Effector memory CD8-positive, alpha-beta T cell (primary cell): ENCODE results near the gene ZDHHC18.
"Not testable (repeated sequence)": the region's sequence is repeated elsewhere in the genome, so short reads cannot be mapped to it uniquely, and the experiment has no call there.

Source experiments
- ATAC-seq: fragments of 150-1000 bp; cut with Tn5 transposase; replicated peaks from 2 replicates; pipeline ENCODE4 v1.10.0; 2021; ENCODE audit warnings: mild to moderate bottlenecking, moderate library complexity
- DNase-seq, 3 experiments: peaks; one replicate each; pipeline ENCODE4 v3.0.0; 2021
- H3K27ac Mint-ChIP-seq, 2 donors: one replicate each; pipeline ENCODE4 v1.8.0; 2022; ENCODE audit warnings: mild to moderate bottlenecking in 2 of 2, mixed read lengths in 2 of 2, moderate library complexity in 2 of 2
- H3K27me3 Mint-ChIP-seq, 2 donors: one replicate each; pipeline ENCODE4 v1.8.0; 2022; ENCODE audit warnings: mixed read lengths in 2 of 2
- H3K36me3 Mint-ChIP-seq: one replicate; pipeline ENCODE4 v1.8.0; 2022; ENCODE audit warnings: mild to moderate bottlenecking, moderate library complexity, mixed read lengths; ENCODE audit not compliant: insufficient read depth
- H3K4me1 Mint-ChIP-seq, 2 donors: one replicate each; pipeline ENCODE4 v1.8.0; 2022; ENCODE audit warnings: low read depth in 2 of 2, mixed read lengths in 2 of 2
- H3K4me3 Mint-ChIP-seq, 2 donors: one replicate each; pipeline ENCODE4 v1.8.0; 2022; ENCODE audit warnings: mild to moderate bottlenecking in 2 of 2, mixed read lengths in 2 of 2, moderate library complexity in 2 of 2
- H3K9me3 Mint-ChIP-seq, 2 donors: one replicate each; pipeline ENCODE4 v1.8.0; 2022; ENCODE audit warnings: mixed read lengths in 2 of 2

The ZDHHC18 gene

DNA sequence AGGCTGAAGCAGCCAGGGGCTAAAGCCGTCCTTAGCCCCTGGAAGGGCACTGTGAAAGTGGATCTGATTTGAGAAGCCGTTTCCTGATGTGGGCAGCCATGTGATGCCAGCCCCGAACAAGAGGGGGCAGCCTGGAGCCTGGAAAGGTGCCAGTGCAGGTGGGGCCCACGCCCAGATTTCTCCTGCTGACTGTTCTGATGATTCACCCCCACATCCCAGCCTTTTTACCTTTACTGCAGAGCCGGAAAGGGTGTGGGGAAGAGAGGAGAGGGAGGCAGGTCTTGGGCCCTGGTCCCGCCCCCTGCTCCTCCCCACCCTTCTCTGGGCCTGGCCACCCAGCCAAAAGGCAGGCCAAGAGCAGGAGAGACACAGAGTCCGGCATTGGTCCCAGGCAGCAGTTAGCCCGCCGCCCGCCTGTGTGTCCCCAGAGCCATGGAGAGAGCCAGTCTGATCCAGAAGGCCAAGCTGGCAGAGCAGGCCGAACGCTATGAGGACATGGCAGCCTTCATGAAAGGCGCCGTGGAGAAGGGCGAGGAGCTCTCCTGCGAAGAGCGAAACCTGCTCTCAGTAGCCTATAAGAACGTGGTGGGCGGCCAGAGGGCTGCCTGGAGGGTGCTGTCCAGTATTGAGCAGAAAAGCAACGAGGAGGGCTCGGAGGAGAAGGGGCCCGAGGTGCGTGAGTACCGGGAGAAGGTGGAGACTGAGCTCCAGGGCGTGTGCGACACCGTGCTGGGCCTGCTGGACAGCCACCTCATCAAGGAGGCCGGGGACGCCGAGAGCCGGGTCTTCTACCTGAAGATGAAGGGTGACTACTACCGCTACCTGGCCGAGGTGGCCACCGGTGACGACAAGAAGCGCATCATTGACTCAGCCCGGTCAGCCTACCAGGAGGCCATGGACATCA, 36.5 kb downstream of the ZDHHC18 start, which contains the start of gene SFN:
TSS of gene SFN (plus strand) at position 369 of the 904 bp plus-strand sequence. CDS start at position 433, 64 bp downstream.
- H3K4me3 Mint-ChIP-seq: peak within 1 kb of the TSS; percentile 78
- peak within 1 kb of the TSS; percentile 73 to 90 for H3K27ac Mint-ChIP-seq
- no peak for ATAC-seq
- peak in 1 of 3 experiments; percentile 19 for DNase-seq
- no peaks in the 10 kb centered on the region for H3K27me3 Mint-ChIP-seq
- no peaks in the 10 kb centered on the region for H3K9me3 Mint-ChIP-seq
- peaks cover 23% of the 10 kb centered on the region for H3K36me3 Mint-ChIP-seq
- H3K4me1 Mint-ChIP-seq: peaks cover 7 to 14% of the 10 kb centered on the region in 2 donors

DNA sequence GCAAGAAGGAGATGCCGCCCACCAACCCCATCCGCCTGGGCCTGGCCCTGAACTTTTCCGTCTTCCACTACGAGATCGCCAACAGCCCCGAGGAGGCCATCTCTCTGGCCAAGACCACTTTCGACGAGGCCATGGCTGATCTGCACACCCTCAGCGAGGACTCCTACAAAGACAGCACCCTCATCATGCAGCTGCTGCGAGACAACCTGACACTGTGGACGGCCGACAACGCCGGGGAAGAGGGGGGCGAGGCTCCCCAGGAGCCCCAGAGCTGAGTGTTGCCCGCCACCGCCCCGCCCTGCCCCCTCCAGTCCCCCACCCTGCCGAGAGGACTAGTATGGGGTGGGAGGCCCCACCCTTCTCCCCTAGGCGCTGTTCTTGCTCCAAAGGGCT, 37.2 kb downstream of the ZDHHC18 start:
- H3K4me1 Mint-ChIP-seq: peaks cover 7 to 14% of the 10 kb centered on the region in 2 donors

DNA sequence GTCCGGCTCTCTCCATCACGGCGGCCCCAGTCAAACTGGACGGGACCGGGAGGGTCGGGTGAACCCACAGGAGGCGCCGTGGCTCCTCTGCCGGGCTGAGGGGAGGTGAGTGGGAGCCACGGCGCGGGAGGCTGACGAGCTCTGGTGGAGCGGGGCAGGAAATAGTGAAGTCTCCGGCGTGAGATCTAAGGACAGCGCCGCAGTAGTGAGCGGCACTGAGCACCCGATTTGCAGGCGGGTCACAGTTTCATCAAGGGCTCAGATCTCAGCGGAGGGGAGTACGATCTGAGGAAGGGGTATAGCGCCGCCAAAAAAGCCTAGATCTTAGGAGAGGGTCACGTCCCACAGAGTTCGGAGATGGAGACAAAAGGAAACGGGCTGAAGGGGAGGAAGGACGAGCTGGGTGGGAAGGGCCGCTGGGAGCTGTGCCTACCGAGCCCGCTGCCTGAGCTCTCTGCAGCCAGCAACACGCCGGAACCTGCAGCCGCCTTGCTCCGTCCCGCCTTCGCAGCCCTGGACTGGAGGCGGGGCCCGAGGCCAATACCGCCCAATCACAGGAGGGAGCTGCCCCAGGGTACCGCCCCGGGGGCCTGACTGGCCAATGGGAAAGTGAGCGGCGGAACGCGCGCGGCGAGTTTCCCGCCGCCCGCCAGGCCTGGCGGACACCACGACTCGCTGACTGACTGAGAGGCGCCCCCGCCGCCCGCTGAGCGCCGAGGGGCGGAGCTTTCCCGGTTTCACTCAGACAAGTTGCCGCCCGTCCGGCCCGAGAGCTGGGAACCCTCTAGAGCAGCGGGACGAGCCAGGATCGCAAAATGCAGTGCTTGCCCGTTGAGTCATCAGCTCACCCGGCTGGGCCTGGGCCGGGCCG, 38.4 kb downstream of the ZDHHC18 start:
- peak overlapping the region; percentile 78 for H3K4me3 Mint-ChIP-seq
- H3K4me1 Mint-ChIP-seq: peaks cover 7 to 14% of the 10 kb centered on the region in 2 donors
- H3K36me3 Mint-ChIP-seq: peaks cover 24% of the 10 kb centered on the region
- DNase-seq (peak; percentile 92 to 95 (median 94)), ATAC-seq (peak; percentile 95)
- H3K27me3 Mint-ChIP-seq: no peaks in the 10 kb centered on the region
- H3K9me3 Mint-ChIP-seq: no peaks in the 10 kb centered on the region
- peak overlapping the region; percentile 73 to 90 for H3K27ac Mint-ChIP-seq

More for the DNA sequence above, 37.2 kb downstream of the ZDHHC18 start:
- DNase-seq (no peak), ATAC-seq (no peak)
- H3K36me3 Mint-ChIP-seq: peaks cover 26% of the 10 kb centered on the region
- H3K27me3 Mint-ChIP-seq: no peaks in the 10 kb centered on the region
- H3K27ac Mint-ChIP-seq: peak overlapping the region; percentile 73 to 90
- no peaks in the 10 kb centered on the region for H3K9me3 Mint-ChIP-seq
- H3K4me3 Mint-ChIP-seq: peak overlapping the region; percentile 78

DNA sequence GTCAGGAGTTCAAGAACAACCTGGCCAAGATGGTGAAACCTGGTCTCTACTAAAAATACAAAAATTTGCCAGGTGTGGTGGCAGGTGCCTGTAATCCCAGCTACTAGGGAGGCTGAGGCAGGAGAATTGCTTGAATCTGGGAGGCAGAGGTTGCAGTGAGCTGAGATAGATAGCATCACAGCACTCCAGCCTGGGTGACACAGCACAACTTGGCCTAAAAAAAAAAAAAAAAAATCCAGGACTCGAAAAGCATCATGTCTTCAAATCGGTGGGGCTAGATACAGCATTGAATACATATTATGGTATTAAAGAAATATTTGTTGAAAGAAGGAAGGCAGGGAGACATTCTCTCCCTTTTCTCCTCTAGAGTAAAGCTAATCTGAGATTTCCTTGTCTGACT, 46.6 kb downstream of the ZDHHC18 start:
- not testable (repeated sequence) for ATAC-seq, H3K4me3 Mint-ChIP-seq, H3K27me3 Mint-ChIP-seq, H3K9me3 Mint-ChIP-seq, H3K27ac Mint-ChIP-seq, DNase-seq, H3K4me1 Mint-ChIP-seq
- peaks cover 16% of the 10 kb centered on the region for H3K36me3 Mint-ChIP-seq

DNA sequence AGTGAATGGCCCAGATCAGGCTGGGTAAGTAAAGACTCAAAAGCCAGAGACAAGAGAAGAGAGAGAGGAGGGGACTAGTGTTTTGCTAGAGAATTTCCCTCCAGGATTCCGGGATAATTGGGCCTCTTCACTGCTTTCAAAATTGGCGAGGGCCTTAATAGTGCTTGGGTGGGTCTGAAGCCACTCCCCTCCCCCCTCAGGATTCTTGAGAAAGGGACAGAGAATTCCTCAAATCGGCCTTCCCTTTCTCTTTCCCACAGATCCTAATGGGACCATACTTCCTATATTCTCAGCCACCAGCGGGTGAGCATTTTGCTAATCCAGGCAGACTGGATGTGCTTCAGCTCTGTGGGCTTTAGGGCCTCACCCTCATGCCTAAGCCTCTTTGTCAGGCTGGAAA, 48.4 kb downstream of the ZDHHC18 start:
- H3K4me1 Mint-ChIP-seq: no peaks in the 10 kb centered on the region
- no peaks in the 10 kb centered on the region for H3K27me3 Mint-ChIP-seq
- no peak overlapping the region for H3K27ac Mint-ChIP-seq
- H3K36me3 Mint-ChIP-seq: peaks cover 26% of the 10 kb centered on the region
- no peaks in the 10 kb centered on the region for H3K9me3 Mint-ChIP-seq
- DNase-seq: no peak
- ATAC-seq: no peak
- no peak overlapping the region for H3K4me3 Mint-ChIP-seq

DNA sequence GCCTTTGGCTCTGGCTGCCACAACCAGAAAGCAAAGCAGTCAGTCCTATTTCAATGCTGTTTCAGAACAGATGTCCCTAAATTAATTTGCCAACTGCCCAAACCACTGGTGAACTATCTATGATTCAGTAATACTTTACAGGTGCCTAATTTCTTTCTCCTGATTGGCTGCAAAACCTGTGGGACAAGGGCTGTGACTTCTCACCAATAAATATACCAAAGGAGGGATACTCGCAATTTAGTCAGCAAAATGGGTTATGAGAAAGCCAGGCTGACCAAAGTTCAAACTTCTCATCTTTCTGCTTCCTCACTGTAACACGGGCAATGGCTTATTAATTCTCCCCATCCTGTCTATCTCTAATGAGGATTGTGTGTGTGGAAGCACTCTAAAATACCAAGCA, 50.8 kb downstream of the ZDHHC18 start:
- no peak for DNase-seq
- Mint-ChIP-seq H3K27me3 (no peaks in the 10 kb centered on the region), H3K36me3 (peaks cover 44% of the 10 kb centered on the region), H3K4me3 (no peak overlapping the region), H3K9me3 (no peaks in the 10 kb centered on the region), H3K4me1 (peaks cover 0 to 1% of the 10 kb centered on the region in 2 donors), H3K27ac (no peak overlapping the region)
- no peak for ATAC-seq

DNA sequence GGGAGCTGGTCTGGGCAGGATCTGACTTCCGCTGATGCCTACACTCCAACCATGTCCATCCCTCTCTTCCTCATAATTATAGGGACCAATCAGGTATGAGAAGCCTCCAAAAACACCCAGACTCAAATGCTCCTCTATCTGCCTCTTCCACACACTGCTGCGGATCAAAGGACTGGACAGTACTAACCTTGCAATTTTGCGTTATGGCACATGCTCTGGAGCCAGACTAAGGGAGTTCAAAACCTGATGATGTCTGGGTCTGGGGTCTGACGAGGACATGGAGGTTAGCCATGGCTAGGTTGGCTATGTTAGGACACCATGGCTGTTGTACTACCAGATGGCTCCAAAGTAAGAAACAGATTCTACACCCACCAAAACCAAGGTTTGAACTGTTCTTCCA, 53.3 kb downstream of the ZDHHC18 start:
- ATAC-seq: no peak
- no peaks in the 10 kb centered on the region for H3K9me3 Mint-ChIP-seq
- H3K27me3 Mint-ChIP-seq: no peaks in the 10 kb centered on the region
- DNase-seq: no peak
- no peak overlapping the region for H3K27ac Mint-ChIP-seq
- H3K4me1 Mint-ChIP-seq: peaks cover 3 to 8% of the 10 kb centered on the region in 2 donors
- peaks cover 65% of the 10 kb centered on the region for H3K36me3 Mint-ChIP-seq
- H3K4me3 Mint-ChIP-seq: no peak overlapping the region

DNA sequence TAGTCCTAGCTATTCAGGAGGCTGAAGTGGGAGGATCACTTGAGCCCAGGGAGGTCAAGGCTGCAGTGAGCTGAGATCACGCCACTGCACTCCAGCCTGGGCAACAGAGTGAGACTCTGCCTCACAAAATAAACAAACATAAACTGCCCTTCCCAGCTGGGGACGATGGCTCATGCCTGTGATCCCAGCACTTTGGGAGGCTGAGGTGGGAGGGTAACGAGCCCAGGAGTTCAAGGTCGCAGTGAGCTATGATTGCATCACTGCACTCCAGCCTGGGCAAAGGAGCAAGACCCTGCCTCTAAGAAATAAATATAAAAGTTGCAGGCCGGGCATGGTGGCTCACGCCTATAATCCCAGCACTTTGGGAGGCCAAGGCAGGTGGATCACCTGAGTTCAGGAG, 55.1 kb downstream of the ZDHHC18 start:
- not testable (repeated sequence) for DNase-seq, H3K4me3 Mint-ChIP-seq, H3K27ac Mint-ChIP-seq, H3K27me3 Mint-ChIP-seq, H3K9me3 Mint-ChIP-seq, ATAC-seq
- Mint-ChIP-seq H3K4me1 (peaks cover 6 to 11% of the 10 kb centered on the region in 2 donors), H3K36me3 (peaks cover 78% of the 10 kb centered on the region)

DNA sequence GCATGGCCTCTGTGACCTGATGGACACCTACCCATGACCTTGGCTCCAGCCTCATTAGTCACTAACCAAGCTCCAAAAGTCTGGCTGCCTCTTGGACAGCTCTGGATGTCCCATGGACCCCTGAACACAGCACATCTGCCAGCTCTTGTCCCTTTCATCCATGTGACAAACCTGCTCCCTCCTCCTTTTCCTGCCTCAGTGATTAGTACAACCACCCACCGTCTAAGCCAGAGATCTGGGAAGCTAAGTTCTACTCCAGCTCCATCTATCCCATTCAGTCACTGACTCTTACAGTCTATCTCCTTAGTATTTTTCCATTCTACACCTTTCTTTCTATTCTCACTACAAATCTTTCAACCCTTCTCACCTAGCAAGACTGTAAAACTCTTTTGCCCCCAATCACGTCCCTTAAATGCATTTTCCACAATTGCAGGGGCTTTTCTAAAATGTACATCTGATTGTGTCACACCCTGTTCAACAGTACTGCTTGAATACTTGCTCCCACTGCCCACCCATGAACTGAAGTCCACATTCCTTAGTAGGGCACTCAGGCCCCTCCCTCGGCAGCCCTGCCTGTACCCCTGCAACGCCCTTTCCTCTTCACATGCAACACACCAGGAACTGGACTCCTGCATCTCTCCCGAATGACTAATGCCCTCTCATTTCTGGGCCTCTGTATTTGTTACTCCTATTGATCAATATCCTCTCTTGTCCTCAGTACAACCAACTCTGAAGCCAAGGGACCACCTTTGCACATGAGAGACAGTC, 56.4 kb downstream of the ZDHHC18 start:
- DNase-seq (no peak), ATAC-seq (no peak)
- Mint-ChIP-seq H3K27me3 (no peaks in the 10 kb centered on the region), H3K9me3 (no peaks in the 10 kb centered on the region), H3K4me3 (no peak overlapping the region), H3K36me3 (peaks cover 86% of the 10 kb centered on the region), H3K4me1 (peaks cover 6 to 17% of the 10 kb centered on the region in 2 donors), H3K27ac (peak overlapping the region in 1 of 2 donors; percentile 9)

DNA sequence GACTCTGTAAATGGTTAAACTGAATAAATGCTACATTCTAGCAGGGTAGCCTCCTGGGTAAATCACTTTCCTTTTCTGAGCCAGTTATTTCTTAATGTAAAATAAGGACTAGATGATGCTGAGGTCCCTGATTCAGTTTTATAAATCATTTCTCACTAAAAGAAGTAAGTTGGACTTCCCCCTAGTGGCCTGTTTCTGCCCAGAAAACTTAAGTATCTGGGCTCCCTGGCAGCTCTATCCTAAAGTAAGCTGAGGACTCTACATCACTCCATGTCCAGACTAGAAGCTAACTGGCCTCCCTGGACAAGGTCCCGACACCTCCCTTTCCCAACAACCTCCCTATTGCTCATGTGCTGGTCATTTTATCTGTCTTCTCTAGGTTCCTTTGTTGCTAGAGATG, 60.6 kb downstream of the ZDHHC18 start:
- DNase-seq (peak in 1 of 3 experiments; percentile 16), ATAC-seq (no peak)
- H3K9me3 Mint-ChIP-seq: no peaks in the 10 kb centered on the region
- peaks cover 85% of the 10 kb centered on the region for H3K36me3 Mint-ChIP-seq
- H3K27me3 Mint-ChIP-seq: no peaks in the 10 kb centered on the region
- peaks cover 28 to 34% of the 10 kb centered on the region in 2 donors for H3K4me1 Mint-ChIP-seq
- H3K4me3 Mint-ChIP-seq: no peak overlapping the region
- peak overlapping the region in 1 of 2 donors; percentile 74 for H3K27ac Mint-ChIP-seq

DNA sequence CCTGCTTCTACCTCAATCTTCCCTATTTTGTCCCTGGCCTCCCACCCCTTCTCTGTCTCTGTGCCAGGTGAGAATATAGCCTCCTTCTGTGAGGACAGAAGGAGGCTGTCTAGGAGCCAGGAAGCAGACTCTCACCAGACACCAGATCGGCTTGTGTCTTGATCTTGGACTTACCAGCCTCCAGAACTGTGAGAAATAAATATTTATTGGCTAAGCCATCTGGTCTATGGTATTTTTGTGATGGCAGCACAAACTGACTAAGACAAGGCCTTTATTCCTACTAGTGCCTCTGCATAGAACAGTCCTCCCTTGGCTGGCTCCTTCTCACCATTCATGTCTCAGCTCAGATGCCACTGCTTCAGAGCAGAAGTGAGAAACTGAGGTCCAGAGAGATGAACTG, 61.7 kb downstream of the ZDHHC18 start:
- no peaks in the 10 kb centered on the region for H3K9me3 Mint-ChIP-seq
- ATAC-seq: no peak
- H3K36me3 Mint-ChIP-seq: peaks cover 83% of the 10 kb centered on the region
- peaks cover 26% of the 10 kb centered on the region in 2 donors for H3K4me1 Mint-ChIP-seq
- H3K27me3 Mint-ChIP-seq: no peaks in the 10 kb centered on the region
- H3K4me3 Mint-ChIP-seq: peak overlapping the region; percentile 93 to 98
- DNase-seq: no peak
- H3K27ac Mint-ChIP-seq: peak overlapping the region in 1 of 2 donors; percentile 96

DNA sequence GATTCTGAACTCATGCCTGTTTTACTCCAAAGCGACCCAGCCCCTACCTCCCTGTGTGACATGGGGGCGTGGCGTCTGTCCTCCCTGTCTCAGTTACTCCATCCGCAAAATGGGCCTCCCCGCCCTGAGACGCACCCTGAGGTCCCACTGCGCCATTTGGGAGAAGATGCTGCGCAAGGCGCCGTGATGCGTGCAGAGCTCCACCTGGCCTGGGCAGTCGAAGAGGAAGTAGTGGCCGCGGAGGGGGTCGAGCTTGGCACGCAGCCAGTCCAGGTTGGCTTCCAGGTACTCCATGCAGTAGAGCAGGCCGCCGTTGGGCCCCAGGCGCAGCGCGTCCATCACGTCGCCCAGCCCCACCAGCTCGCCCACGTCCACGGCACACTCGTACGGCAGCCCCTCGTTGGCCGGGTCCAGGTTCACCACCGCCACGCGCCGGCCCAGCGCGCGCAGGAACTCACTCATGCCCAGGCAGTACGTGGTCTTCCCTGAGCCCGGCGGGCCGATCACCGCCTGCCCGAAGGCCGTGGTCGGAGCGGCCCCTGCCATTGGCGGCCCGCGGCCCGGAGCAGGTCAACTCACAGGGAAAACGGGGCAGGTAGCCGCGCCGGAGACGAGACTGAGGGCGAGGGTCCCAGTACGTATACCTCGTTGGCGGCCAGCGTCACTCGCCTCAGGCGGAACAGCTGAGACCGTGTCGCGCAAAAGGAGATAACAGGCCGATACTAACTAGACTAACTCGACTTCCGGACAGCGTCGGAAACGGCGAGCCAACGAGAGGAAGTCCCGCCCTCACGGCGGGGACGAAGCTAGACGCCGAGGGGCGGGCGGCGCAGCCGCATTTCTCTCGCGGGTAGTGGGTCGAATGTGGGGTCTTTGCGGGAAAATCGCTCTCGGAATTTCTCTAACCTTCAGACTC, 63.3 kb downstream of the ZDHHC18 start, which contains the start of gene GPN2:
TSS of gene GPN2 (minus strand) at position 733 of the 916 bp plus-strand sequence. CDS start at position 546, 187 bp downstream.
- H3K4me1 Mint-ChIP-seq: peaks cover 26 to 30% of the 10 kb centered on the region in 2 donors
- peak within 1 kb of the TSS; percentile 96 to 98 for H3K27ac Mint-ChIP-seq
- DNase-seq (peak; percentile 66 to 71 (median 70)), ATAC-seq (peak; percentile 96)
- peak within 1 kb of the TSS; percentile 93 to 98 for H3K4me3 Mint-ChIP-seq
- H3K27me3 Mint-ChIP-seq: no peaks in the 10 kb centered on the region
- no peaks in the 10 kb centered on the region for H3K9me3 Mint-ChIP-seq
- peaks cover 83% of the 10 kb centered on the region for H3K36me3 Mint-ChIP-seq
